ENCODE data around the gene CHIA. TPM values are rescaled to one million over a fixed set of nuclear protein-coding genes. Genes with fewer than 3 reads are reported as not detected.

The CHIA gene
- total and polyA plus RNA-seq, 2 of the 4 experiments (the other 2 are of a cell fraction): not detected

DNA sequence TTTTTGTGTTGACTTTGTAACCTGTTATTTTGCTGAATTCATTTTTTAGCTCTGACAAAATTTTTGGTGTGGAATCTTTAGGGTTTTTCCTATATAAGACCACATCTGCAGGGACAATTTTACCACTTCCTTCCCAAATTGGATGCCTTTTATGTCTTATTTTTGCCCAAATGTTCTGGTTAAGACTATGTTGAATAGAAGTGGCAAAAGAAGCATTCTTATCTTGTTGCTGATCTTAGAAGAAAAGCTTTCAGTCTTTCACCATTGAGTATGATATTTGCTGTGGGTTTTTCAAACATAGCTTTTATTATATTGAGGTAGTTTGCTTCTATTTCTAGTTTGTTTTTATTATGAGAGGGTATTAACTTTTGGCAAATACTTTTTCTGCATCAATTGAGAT lies 3.7 kb downstream of the CHIA start:
- in situ Hi-C loops (cut with MboI; ENCODE audit: low sequenced_read_pairs): no loop called here
- no peak overlapping the region for H3K23ac ChIP-seq (ENCODE audit: low read depth, low read length)
- no peak overlapping the region for H4K8ac ChIP-seq (ENCODE audit: low read depth in 2 of 2, low read length in 2 of 2)
- ATAC-seq (ENCODE audit: low read depth) (no peak), DNase-seq (no peak)
- H3K56ac ChIP-seq (ENCODE audit: extremely low read depth, insufficient read depth, low read length): no peak overlapping the region
- H3K9me3 ChIP-seq (ENCODE audit: control insufficient read depth, insufficient read depth, low read length): no peaks in the 10 kb centered on the region
- H3K18ac ChIP-seq (ENCODE audit: low read depth, low read length): no peak overlapping the region
- no peak overlapping the region for H2AK9ac ChIP-seq (replicated peaks; ENCODE audit: low read depth, low read length, poor library complexity)
- H4K5ac ChIP-seq (ENCODE audit: low read depth, low read length): no peak overlapping the region
- H3K27me3 ChIP-seq (ENCODE audit: control insufficient read depth, insufficient read depth, low read length): no peaks in the 10 kb centered on the region
- no peak overlapping the region for H3K14ac ChIP-seq (replicated peaks; ENCODE audit: low read depth, low read length)
- dilution Hi-C loops (cut with HindIII; ENCODE audit: low sequenced_read_pairs, unreplicated experiment): no loop called here
- BruUV-seq (replicated peaks): no TSS peak
- H4K20me1 ChIP-seq (ENCODE audit: insufficient read depth, low read length): no peaks in the 10 kb centered on the region
- H3K27ac ChIP-seq (ENCODE audit: insufficient read depth, low read length): no peak overlapping the region
- CTCF ChIA-PET: no interaction called here
- H2AK5ac ChIP-seq (ENCODE audit: low read depth, low read length): no peak overlapping the region
- H4K91ac ChIP-seq (ENCODE audit: insufficient read depth, low read depth, low read length): no peak overlapping the region
- H3K36me3 ChIP-seq (ENCODE audit: control insufficient read depth, insufficient read depth, low read length): no peaks in the 10 kb centered on the region
- H3K4ac ChIP-seq (ENCODE audit: low read depth, low read length): no peak overlapping the region
- intact Hi-C loops (cut with micrococcal nuclease): no loop called here
- H2BK120ac ChIP-seq (ENCODE audit: low read depth, low read length): no peak overlapping the region
- no peaks in the 10 kb centered on the region for H3K9me1 ChIP-seq (ENCODE audit: insufficient read depth, low read length)
- no peak overlapping the region for H2BK5ac ChIP-seq (ENCODE audit: low read depth, low read length, poor library complexity, severe bottlenecking)
- no peak overlapping the region for H2AFZ ChIP-seq (replicated peaks; ENCODE audit: low read length, poor library complexity)
- H3K4me2 ChIP-seq (ENCODE audit: low read depth, low read length): no peak overlapping the region
- H3K4me3 ChIP-seq (ENCODE audit: insufficient read depth, low read depth, low read length): no peak overlapping the region
- TF ChIP-seq, protein P1, sequence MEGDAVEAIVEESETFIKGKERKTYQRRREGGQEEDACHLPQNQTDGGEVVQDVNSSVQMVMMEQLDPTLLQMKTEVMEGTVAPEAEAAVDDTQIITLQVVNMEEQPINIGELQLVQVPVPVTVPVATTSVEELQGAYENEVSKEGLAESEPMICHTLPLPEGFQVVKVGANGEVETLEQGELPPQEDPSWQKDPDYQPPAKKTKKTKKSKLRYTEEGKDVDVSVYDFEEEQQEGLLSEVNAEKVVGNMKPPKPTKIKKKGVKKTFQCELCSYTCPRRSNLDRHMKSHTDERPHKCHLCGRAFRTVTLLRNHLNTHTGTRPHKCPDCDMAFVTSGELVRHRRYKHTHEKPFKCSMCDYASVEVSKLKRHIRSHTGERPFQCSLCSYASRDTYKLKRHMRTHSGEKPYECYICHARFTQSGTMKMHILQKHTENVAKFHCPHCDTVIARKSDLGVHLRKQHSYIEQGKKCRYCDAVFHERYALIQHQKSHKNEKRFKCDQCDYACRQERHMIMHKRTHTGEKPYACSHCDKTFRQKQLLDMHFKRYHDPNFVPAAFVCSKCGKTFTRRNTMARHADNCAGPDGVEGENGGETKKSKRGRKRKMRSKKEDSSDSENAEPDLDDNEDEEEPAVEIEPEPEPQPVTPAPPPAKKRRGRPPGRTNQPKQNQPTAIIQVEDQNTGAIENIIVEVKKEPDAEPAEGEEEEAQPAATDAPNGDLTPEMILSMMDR (conservative IDR thresholded peaks at IDR 0.05; ENCODE audit: low read depth, low read length): no peak
- no peak for TF ChIP-seq CHD1 (IDR thresholded peaks at IDR 0.05; ENCODE audit: low read depth, low read length)
- POLR2A ChIA-PET (ENCODE audit: unreplicated experiment): no interaction called here
- H3K4me1 ChIP-seq (ENCODE audit: control insufficient read depth, insufficient read depth, low read length): no peaks in the 10 kb centered on the region
- H3K79me1 ChIP-seq (ENCODE audit: low read depth in 1 of 2, low read length in 2 of 2): no peaks in the 10 kb centered on the region
- no peak overlapping the region for H3K9ac ChIP-seq (ENCODE audit: low read depth, low read length)
- no peak overlapping the region for H2BK15ac ChIP-seq (ENCODE audit: low read depth, low read length)
- no peak overlapping the region for H2BK20ac ChIP-seq (ENCODE audit: low read depth, low read length)
